NCI-H2081 (cell line): ENCODE measurements around the gene BIRC7.
A peak's percentile ranks its signal among the peaks of the same experiment; 100 is the strongest.

Experiments
- DNase-seq, 2 experiments: peaks; one replicate each; lab custom pipeline; 2025; lab: John Stamatoyannopoulos, UW

The BIRC7 gene

DNA sequence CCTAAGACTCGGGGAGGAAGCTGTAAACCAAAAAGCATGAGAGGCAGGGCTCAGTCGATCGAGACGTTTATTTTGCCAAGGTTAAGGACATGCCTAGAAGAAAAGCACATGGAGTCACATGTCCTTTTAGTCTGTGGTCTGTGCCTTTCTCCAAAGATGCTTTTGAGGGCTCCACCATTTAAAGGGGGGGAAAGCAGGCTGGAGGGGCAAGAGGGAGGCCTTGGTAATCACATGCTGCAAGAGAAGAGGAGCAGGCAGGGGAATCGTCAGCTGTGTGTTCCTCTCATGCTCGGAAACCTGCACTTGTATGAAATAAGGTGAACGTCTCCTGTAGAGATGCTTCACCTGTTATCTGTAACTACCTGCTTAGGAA, 10.6 kb upstream of the BIRC7 start:
- DNase-seq, result no peak

DNA sequence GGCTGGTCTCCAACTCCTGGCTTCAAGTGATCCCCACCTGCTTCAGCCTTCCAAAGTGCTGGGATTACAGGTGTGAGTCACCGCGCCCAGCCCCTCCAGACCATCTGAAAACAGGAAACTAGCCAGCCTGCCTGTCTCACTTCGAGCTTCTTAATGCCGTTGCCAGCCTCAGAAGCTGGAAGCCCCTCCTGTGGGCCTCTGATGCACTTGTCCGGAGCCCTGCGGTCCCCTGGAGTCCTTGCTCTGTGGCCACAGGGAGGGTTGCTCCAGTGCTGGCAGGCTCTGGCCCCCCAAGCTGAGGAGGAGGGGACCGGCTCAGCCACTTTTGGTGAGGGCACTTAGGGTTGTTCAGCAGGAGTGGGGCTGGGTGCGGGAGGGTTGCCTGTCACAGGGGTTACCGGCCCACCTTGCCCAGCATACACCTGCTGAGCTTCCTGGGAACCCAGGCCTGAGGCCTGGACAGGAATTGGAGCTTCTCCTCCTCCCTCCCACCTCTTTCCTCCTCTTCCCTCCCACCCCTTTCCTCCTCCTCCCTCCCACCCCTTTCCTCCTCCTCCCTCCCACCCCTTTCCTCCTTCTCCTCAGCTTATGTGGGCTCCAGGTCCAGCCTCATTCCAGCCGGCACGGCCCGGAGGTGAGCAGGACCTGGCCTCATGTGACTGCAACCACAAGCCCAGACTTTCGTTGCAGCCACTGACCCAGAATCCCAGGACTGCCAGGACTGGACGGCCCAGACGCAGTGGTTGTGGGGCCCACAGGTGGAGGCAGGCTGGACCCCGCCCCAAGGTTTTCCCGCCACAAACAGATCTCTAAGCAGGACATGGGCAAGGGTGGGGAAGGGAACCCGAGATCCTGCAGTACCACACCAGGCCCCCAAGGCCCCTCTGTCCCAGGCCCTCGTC, 9.4 kb upstream of the BIRC7 start:
- no peak for DNase-seq

DNA sequence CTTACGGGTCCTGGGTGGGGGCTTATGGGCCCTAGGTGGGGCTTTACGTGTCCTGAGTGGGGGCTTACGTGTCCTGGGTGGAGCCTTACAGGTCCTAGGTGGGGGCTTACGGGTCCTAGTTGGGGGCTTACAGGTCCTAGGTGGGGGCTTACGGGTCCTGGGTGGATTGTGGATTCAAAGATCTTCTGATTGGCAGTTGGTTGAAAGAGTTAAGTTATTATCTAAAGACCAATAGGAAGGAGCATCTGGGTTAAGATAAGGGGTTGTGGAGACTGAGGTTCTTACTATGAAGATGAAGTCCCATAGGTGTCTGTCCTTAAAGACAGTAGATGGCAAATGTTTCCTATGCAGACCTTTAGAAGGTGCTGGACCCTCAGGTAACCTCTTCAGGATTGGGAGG, 8.4 kb upstream of the BIRC7 start:
- DNase-seq, result no peak

DNA sequence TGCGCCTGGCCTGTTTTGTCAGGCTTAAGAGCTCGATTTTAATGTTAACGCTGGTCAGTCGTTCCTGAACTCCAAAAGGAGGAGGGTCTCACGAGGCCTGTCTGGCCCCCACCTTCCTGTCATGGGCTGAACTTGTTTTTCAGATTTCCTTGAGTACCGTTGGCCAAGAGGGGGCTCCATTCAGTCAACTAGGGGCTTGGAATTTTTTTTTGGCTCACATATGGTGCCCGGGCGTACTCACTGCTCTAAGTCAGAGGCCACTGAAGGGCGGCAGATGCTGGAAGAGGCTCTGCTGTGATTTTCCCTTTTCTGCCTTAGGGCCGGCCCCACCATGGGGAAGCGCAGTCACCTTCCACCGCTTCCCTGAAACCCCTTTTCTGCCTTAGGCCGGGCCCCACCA, 6.9 kb upstream of the BIRC7 start:
- DNase-seq, result no peak

DNA sequence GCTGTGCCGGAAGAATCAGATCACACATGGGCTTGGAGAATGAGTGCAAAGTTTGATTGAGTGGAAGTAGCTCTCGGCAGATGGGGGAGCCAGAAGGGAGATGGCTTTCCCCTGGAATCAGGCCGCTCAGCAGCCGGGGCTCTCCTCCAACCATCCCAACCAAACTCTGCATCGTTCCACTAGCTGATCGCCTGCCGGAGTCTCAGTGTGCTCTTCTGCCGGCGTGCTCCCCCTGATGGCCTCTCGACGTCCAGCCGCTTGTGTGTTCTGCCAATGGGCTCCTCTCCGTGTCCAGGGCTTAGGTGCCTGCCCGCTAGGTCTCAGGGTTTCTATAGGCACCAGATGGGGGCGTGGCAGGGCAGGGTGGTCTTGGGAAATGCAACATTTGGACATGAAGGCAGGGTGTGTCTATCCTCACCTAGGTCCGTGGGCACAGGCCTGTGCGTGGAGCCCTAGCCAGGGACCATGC, 4.9 kb upstream of the BIRC7 start:
- peak in 1 of 2 experiments; percentile 6 for DNase-seq

DNA sequence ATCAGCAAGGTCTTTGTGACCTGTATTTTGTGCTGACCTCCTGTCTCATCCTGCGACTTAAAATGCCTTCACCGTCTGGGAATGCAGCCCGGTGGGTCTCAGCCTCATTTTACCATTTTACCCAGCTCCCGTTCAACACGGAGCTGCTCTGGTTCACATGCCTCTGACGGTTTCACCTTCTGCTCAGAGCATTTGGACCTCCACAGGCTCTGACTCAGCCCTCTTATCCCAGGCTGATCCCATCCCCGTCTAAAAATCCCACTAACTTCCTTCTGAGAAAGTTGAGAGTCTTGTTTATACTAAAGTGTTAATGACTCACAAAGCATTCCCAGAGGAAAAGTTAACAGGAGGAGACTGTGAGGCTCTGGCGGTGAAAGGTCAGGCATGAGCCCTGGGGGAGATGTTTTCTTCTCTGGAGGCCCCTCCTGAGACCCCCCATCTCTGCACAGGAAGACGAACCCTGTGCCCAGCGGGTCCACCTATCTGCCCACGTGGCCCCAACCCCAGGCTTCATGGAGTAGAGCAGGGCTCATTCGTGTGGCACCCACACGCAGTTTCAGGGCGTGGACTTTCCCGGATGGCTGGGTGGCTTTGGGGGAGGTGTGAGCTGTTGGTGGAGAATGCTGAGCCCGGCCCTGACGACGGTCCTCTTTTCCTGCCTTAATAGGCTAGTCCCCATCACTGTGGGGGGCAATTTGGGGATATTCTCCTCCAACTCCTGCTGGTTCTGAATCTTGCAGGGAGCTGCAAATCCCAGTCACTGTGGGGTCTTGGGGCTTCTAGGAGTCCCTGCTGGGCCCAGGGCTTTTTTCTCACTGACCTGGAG, 3.3 kb upstream of the BIRC7 start:
- no peak for DNase-seq

DNA sequence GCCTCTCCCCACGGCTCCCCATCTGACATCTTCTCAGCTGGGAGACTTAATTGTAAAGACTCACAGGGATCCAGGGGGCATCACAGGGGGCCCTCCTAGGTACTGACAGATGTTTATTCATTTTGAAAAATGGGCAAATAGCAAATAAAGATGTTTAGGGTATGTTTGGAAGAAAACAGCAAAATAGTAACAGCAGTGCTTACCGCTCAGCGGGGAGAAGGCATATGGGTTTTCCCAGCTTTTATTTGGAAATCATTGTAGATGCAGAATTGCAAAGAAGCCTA, 2.7 kb upstream of the BIRC7 start:
- no peak for DNase-seq

DNA sequence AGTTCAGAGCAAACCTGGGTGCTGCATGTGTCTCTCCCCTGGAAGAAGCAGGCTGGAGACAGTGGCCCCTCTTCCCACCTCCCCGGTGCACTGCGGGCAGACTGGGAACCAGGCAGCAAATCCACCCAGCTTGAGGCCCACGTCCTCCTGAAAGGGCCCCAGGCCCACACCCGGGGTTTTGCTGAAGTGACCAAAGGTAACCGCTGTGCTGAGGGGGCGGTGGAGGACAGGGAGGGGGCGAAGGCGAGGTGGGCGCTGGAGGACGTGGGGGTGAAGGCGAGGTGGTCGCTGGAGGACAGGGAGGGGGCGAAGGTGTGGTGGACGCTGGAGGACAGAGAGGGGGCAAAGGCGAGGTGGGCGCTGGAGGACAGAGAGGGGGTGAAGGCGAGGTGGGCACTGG, 1.8 kb upstream of the BIRC7 start:
- no peak for DNase-seq

DNA sequence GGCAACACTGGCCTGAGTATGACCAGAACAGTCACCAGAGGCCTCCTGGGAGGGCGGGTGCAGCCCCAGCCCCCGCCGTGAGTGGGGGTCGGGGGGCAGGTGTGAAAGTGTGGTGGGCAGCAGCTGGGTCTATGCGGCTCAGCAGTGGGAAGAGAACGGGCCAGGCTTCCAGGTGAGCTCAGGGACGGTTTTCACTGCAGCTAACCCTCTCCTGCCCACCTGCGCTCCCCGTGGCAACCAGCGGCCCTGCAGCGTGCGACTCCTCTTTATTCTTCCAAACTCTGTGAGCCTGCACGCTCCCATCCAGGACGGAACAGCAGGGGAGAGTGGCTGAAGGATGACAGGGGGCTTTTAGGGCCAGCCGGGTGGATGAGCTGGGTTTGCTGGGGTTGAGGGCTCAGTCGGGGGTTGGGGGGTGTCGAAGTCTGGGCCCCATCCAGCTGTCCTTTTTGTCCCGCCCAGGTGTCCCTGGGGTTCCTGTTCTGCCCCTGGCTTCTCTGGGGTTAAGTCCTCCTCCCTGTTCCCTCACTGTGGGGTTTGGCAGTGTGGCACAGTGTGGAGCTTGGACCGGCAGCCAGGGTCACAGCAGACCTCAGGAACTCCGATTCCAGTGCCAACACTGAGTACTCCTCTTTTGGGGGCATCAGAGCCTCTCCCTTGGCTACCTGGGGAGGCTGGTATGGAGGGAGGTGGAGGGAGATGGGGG, 859 bp upstream of the BIRC7 start:
- no peak for DNase-seq

DNA sequence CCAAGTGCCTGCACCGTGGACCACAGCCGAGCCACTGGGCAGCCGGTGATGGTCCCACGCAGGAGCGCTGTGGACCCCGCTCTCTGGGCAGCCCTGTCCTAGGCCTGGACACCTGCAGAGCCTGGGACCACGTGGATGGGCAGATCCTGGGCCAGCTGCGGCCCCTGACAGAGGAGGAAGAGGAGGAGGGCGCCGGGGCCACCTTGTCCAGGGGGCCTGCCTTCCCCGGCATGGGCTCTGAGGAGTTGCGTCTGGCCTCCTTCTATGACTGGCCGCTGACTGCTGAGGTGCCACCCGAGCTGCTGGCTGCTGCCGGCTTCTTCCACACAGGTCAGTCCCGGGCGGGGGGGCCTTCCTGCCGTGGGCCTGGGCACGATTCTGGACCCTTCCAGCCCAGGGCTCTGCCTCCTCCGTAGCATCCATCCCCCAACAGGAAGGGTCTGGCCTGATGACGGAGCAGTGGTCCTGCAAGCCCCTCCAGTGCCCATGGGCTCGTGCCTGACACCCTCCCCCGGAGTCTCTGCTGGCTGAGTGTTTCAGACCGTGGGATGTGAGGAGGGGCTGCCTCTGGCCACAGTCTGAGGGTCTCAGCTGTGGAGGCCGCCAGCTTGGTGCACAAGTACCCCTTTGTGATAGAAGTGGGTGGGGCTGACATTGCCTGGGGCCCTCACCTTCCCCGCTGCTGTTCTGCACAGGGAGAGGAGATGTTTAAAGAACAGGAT, 572 bp downstream of the BIRC7 start:
- no peak for DNase-seq

DNA sequence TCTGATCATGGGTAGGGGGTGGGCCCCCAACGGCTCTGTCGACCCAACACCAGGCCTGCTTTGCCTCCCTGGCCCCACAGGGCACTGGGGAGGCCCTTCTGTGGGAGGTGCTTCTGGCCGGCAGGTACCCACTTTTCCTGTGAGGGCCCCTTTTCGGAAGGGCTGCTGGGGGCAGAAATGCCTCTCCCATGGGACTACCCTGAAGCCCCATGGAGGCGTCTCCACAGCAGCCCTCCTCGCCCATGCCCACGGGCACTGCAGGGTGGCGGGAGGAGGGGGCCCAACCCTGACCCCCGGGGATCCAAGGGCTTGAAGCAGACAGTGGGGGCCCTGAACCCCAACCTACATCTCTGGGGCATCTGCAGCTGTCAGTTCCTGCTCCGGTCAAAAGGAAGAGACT, 2.3 kb downstream of the BIRC7 start:
- DNase-seq, result no peak

DNA sequence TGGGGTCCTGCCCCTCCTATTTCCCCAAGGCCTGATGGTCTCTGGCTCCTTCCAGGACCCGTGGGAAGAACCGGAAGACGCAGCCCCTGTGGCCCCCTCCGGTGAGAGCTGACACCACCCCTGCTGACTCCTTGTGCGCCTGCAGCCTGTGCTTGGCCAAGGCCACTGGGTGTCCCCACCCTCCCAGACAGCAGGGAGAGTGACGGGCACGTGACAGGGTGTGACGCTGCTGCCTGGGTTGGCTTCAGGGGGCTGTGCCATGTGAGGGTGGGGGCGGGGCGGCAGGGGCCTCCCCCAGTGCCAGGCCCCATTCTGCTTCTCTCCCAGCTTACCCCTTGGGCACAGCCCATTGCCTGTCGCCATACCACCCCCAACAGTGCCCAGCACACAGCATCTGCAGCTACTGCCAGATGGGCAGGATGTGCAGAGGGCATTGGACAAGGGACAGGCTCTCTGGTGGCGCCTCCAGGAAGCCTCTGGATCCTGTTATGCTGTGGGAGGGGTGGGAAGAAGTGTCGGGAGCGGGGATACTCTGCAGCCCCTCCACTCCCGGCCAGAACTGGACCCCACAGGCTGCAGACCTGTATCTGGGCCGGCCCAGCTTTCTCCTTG, 2.9 kb downstream of the BIRC7 start:
- no peak for DNase-seq

DNA sequence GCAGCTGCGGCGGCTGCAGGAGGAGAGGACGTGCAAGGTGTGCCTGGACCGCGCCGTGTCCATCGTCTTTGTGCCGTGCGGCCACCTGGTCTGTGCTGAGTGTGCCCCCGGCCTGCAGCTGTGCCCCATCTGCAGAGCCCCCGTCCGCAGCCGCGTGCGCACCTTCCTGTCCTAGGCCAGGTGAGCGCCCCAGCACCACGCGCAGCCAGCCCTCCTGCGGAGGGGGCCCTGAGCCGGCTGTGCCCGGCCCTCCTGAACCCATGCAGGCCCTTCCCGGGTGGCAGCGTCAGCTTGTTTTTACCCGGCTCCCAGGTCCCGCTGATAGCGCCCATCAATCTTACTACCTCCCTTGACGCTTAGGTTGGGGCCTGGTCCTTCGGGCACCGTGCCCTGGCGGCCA, 3.7 kb downstream of the BIRC7 start:
- no peak for DNase-seq

DNA sequence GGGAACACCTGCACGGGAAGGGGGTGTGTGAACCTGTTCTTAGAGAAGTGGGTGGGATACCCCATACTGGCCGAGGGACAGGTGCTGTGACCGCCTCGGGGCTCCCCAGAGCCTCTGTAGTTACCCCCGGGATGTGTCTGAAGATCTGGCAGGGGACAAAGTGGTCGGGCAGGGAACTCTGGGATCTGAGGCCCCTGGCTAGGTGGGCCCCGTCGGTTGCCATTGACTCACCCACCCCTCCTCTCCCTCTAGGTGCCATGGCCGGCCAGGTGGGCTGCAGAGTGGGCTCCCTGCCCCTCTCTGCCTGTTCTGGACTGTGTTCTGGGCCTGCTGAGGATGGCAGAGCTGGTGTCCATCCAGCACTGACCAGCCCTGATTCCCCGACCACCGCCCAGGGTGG, 4.3 kb downstream of the BIRC7 start:
- DNase-seq, result no peak

DNA sequence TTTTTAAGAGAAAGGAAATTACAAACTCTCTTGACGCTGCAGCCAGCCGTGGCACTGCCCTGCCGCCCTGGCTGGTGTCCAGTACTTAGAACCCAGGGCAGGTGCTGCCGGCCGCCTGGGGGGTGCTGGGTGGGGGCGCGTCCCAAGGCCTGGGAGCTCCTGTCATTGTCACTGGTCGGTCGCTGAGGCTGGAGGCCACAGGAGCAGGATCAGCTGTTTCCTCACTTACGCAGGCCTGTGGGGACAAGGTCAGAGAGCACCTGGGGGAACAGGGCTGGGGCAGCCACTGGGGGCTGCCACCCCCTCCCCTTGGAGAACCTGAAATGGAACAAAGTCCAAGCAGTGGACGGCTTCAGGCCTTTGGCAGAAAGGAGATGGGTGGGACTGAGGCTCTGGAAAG, 5.6 kb downstream of the BIRC7 start:
- DNase-seq, result no peak

DNA sequence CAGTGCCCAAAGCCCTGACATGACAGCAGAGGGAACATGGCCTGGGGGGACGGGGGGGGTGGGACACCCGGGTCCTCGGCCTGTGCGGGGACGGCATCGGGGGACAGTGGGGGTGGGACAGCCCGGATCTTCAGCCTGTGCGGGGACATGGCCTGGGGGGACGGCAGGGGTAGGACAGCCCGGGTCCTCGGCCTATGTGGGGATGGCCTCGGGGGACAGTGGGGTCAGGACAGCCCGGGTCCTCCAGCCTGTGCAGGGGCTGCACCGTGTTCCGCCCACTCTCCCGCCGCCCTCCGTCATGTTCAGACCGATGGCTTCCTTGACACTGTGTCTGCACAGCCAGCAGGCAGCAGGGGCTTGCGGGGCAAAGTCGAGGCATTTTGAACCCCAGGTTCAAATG, 7.0 kb downstream of the BIRC7 start:
- no peak for DNase-seq

DNA sequence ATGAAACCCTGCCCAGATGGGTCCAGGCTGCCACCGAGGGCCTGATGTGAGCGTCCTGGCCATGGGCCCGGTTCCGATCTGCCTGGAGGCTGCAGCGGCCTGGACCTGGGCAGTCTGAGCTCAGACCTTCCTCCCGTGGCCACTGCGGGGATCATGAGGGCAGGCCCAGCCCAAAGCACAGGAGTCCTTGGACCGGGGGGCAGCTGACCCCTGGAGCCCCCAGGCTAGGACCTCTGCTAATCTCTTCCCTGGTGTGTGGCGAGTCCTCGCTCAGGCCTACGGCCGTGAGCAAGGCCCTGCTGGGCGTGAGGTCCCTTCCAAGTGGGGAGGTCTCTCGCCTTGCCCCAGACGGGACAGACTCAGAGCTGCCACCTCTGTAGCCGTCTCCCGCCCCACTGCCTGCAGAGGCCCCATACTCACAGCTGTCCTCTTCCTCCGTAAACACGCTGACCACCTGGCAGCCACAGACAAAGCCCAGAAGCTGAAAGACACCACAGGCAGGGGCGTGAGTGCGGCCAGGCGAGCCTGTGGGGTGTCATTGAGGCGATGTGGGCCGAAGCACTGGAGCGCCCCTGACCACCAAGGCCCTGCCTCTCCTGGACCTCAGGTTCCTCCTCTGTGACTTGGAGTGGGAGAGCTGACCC, 8.0 kb downstream of the BIRC7 start:
- no peak for DNase-seq

DNA sequence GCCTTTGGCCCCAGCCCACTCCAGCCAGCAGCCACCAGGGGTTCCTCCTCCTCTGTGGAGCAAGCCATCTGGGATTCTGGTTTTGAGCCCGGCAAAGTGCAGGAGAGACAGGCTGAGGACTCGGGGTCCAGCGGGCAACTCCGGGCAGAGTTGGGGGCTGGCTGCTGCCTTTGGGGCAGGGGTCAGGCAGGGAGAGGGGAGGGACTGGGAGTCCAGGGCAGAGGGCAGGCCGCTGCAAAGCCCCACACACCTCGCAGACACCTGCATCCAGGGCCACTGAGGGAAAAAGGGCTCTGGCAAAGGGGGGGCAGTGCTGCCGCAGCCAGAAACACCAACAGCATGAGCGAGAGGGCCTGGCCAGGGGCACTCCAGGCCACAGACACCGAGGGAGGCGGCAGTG, 8.8 kb downstream of the BIRC7 start:
- DNase-seq, result no peak

DNA sequence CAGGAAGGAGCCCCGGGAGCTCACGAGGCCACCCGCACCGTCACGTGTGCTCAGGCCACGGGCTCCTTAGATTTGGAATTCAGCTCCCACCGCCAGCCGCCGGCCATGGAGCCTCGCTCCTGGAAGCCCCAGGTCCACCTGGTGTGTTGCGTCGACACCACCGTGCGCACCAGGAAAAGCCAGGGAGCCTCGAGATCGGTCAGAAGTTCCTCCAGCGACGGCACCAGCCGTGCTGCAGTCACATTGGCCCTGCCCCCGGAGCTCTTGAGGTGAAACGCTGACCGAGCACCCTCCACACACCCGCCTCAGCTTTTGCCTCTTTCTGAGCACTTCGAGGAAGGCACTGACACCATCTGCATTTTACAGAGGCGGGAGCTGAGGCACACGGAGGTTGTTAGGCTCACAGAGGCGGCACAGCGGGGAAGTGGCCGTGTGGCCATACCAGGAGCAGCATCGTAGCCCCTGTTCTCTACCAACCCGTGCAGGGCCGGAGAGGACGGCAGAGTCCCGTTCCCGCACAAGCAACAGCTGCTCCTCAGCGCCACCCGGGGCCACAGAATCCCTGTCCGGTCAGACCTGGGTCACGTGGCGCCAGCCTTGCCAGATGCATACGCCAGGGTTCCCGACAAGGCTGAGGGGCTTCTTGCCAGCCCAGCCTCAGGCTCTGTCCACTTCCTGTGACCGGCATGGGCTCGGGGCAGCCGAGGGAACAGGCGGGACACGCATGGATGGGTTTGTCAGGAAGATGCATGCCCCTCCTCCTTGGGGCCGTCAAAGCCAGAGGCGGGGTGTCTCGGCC, 11.0 kb downstream of the BIRC7 start:
- no peak for DNase-seq

DNA sequence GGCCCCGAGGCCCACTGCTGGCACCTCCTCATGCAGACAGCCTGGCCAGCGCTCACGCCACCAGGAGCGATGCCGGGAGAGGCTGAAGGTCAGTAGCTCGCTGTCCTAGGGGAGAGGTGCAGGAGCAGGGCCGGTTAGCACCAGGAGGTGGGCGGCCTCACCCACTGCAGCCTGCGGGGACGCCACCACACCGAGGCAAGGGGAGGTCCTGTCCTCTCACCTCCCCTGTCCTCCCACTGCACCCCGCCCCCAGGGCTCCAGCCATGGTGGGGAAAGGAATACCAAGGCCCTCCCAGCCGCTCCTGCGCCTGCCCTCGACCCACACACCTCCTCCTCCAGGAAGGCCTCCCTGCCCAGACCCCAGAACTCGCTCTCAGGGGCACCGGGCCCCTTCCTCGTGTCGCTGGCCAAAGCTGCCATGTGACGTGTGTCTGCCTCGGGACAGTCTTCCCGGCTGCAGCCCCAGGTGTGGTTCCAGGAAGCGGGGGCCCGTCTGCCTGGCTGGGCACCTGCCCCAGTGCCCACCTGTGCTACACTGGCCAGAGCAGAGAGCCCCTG, 12.0 kb downstream of the BIRC7 start:
- DNase-seq, result no peak
